ENCODE data around the gene FANCI.
"Not testable (repeated sequence)": the region's sequence is repeated elsewhere in the genome, so short reads cannot be mapped to it uniquely, and the experiment has no call there.

The FANCI gene

GRCh38 chr15:89225588-89225987, 18.2 kb upstream of the FANCI start:
- DNase-seq (ENCODE audit: low spot score): no peak

- no peak for DNase-seq (ENCODE audit: low spot score)
Measured at GRCh38 chr15:89226359-89227221, 17.2 kb upstream of the FANCI start.

GRCh38 chr15:89227425-89227824, 16.4 kb upstream of the FANCI start:
- no peak for DNase-seq (ENCODE audit: low spot score)

- DNase-seq (ENCODE audit: low spot score): no peak
Measured at GRCh38 chr15:89230277-89230676, 13.5 kb upstream of the FANCI start.

- DNase-seq (ENCODE audit: low spot score): no peak
Measured at GRCh38 chr15:89231832-89232231, 11.9 kb upstream of the FANCI start.

- DNase-seq (ENCODE audit: low spot score): not testable (repeated sequence)
Measured at GRCh38 chr15:89239883-89240810, 3.6 kb upstream of the FANCI start.

GRCh38 chr15:89243046-89243690, 611 bp upstream of the FANCI start:
- no peak for DNase-seq (ENCODE audit: low spot score)

GRCh38 chr15:89244574-89244903, 760 bp downstream of the FANCI start:
- no peak for DNase-seq (ENCODE audit: low spot score)

GRCh38 chr15:89247446-89247845, 3.7 kb downstream of the FANCI start:
- no peak for DNase-seq (ENCODE audit: low spot score)

GRCh38 chr15:89248584-89248983, 4.8 kb downstream of the FANCI start:
- no peak for DNase-seq (ENCODE audit: low spot score)

GRCh38 chr15:89250142-89250541, 6.4 kb downstream of the FANCI start:
- not testable (repeated sequence) for DNase-seq (ENCODE audit: low spot score)

- not testable (repeated sequence) for DNase-seq (ENCODE audit: low spot score)
Measured at GRCh38 chr15:89277281-89277680, 33.5 kb downstream of the FANCI start.

GRCh38 chr15:89278307-89278706, 34.5 kb downstream of the FANCI start:
- DNase-seq (ENCODE audit: low spot score): no peak

GRCh38 chr15:89282631-89283030, 38.9 kb downstream of the FANCI start:
- no peak for DNase-seq (ENCODE audit: low spot score)

GRCh38 chr15:89283201-89283600, 39.4 kb downstream of the FANCI start:
- DNase-seq (ENCODE audit: low spot score): no peak

GRCh38 chr15:89291934-89292438, 48.2 kb downstream of the FANCI start:
- no peak for DNase-seq (ENCODE audit: low spot score)

- no peak for DNase-seq (ENCODE audit: low spot score)
Measured at GRCh38 chr15:89293012-89293411, 49.2 kb downstream of the FANCI start.

GRCh38 chr15:89299896-89300295, 56.1 kb downstream of the FANCI start:
- peak; percentile 28 for DNase-seq (ENCODE audit: low spot score)

- no peak for DNase-seq (ENCODE audit: low spot score)
Measured at GRCh38 chr15:89301304-89302089, 57.7 kb downstream of the FANCI start.

GRCh38 chr15:89303986-89304385, 60.2 kb downstream of the FANCI start:
- peak; percentile 23 for DNase-seq (ENCODE audit: low spot score)

GRCh38 chr15:89305395-89305794, 61.6 kb downstream of the FANCI start:
- DNase-seq (ENCODE audit: low spot score): no peak

All from kidney tubule cell (primary cell).